Testis (tissue), 2 donors: ENCODE data around the gene EHD4.

Experiments
- POLR2A ChIP-seq: fragments of 450-650 bp; IDR thresholded peaks from one replicate; pipeline ENCODE4 v1.6.1; 2017; ENCODE audit warnings: antibody characterized with exemption, mild to moderate bottlenecking, moderate library complexity
- TF ChIP-seq, protein P1 (sequence below), 3 experiments: fragments of 450-650 bp in 2 of 3; fragments of 200-600 bp in 1 of 3; sonication (generic) in 1 of 3; IDR thresholded peaks; one replicate each; pipeline ENCODE4 v1.5.1; 2016 to 2019; ENCODE audit warnings: antibody characterized with exemption in 3 of 3, mild to moderate bottlenecking in 2 of 3, moderate library complexity in 1 of 3

GRCh38 chr15:41996921-41997592 is 24.7 kb upstream of the EHD4 start:
- TF ChIP-seq, protein P1, sequence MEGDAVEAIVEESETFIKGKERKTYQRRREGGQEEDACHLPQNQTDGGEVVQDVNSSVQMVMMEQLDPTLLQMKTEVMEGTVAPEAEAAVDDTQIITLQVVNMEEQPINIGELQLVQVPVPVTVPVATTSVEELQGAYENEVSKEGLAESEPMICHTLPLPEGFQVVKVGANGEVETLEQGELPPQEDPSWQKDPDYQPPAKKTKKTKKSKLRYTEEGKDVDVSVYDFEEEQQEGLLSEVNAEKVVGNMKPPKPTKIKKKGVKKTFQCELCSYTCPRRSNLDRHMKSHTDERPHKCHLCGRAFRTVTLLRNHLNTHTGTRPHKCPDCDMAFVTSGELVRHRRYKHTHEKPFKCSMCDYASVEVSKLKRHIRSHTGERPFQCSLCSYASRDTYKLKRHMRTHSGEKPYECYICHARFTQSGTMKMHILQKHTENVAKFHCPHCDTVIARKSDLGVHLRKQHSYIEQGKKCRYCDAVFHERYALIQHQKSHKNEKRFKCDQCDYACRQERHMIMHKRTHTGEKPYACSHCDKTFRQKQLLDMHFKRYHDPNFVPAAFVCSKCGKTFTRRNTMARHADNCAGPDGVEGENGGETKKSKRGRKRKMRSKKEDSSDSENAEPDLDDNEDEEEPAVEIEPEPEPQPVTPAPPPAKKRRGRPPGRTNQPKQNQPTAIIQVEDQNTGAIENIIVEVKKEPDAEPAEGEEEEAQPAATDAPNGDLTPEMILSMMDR (IDR thresholded peaks at IDR 0.05), result no peak
- TF ChIP-seq POLR2A, result no peak
